ENCODE results near the gene JPT2. TPM values are rescaled to one million over a fixed set of nuclear protein-coding genes. Genes with fewer than 3 reads are reported as not detected.

Gene JPT2
- total and polyA plus RNA-seq, 10 of the 15 experiments (the other 5 are each of a cell fraction or from before 2014, with no cell fraction given) = 11.7 to 78.4 (median 48.4) TPM

GRCh38 chr16:1690810-1691209, 12.7 kb downstream of the JPT2 start (continued):
- TF ChIP-seq EGR1 (IDR thresholded peaks at IDR 0.05; ENCODE audit: borderline replicate concordance in 1 of 2, low read depth in 2 of 2, low read length in 2 of 2) (no peak), HDAC6 (IDR thresholded peaks at IDR 0.05; ENCODE audit: unreplicated experiment) (no peak), CREM (IDR thresholded peaks at IDR 0.05; ENCODE audit: low read depth) (no peak), CHD1 (IDR thresholded peaks at IDR 0.05; ENCODE audit: low read depth, low read length) (no peak), ZNF207 (IDR thresholded peaks at IDR 0.05; ENCODE audit: borderline replicate concordance) (no peak), FOXM1 (IDR thresholded peaks at IDR 0.05; ENCODE audit: low read depth, low read length) (no peak), ZNF24 (IDR thresholded peaks at IDR 0.05) (no peak)

- no peak overlapping the region for H3K4me3 ChIP-seq
- no peak for ATAC-seq
- H4K20me1 ChIP-seq (ENCODE audit: control insufficient read depth, insufficient read depth) = 0 out of 2 replicates have a peak, but pooled peaks cover 2% of the 10 kb centered on the region
- H3K79me2 ChIP-seq (ENCODE audit: control insufficient read depth, insufficient read depth, low read length) = peaks cover 4% of the 10 kb centered on the region
- H3K27ac ChIP-seq (ENCODE audit: control insufficient read depth, insufficient read depth) = no peak overlapping the region
- ChIA-PET RAD21 (ENCODE audit: unreplicated experiment) (no interaction called here), CTCF (no interaction called here), SMC1A (ENCODE audit: uncharacterized antibody, unreplicated experiment) (no interaction called here), POLR2A (no interaction called here)
- no peaks in the 10 kb centered on the region for H3K27me3 ChIP-seq (replicated peaks in 1 of 2; ENCODE audit: control insufficient read depth in 2 of 2, insufficient read depth in 2 of 2, low read length in 1 of 2)
- H3K9ac ChIP-seq (ENCODE audit: control insufficient read depth, insufficient read depth, low read length) = no peak overlapping the region
- H3K9me3 ChIP-seq (replicated peaks; ENCODE audit: control insufficient read depth, insufficient read depth, low read length) = no peaks in the 10 kb centered on the region
- no TSS peak for BruUV-seq (replicated peaks)
- no peaks in the 10 kb centered on the region for H3K4me1 ChIP-seq (ENCODE audit: control insufficient read depth, insufficient read depth, low read length)
- no peak for FAIRE-seq
- no peak overlapping the region for H3K4me2 ChIP-seq (ENCODE audit: control insufficient read depth, insufficient read depth)
- in situ Hi-C loops (cut with MboI) = no loop called here
- peaks cover 23 to 39% of the 10 kb centered on the region in 2 experiments for H3K36me3 ChIP-seq (ENCODE audit: control insufficient read depth in 2 of 2, insufficient read depth in 2 of 2, low read length in 1 of 2)
- intact Hi-C loops (cut with micrococcal nuclease; ENCODE audit: unreplicated experiment) = no loop called here
- no peak overlapping the region for H2AFZ ChIP-seq (ENCODE audit: control insufficient read depth, low read depth, low read length)
- no peak for DNase-seq (ENCODE audit: low read depth, low spot score)
- TF ChIP-seq ATF3 (IDR thresholded peaks at IDR 0.05; ENCODE audit: borderline replicate concordance, extremely low read depth, low read depth, low read length) (no peak), MYC (IDR thresholded peaks at IDR 0.05; ENCODE audit: insufficient read depth, insufficient read length, insufficient replicate concordance, low read length, severe bottlenecking) (no peak), HDGF (IDR thresholded peaks at IDR 0.05) (no peak), RCOR1 (conservative IDR thresholded peaks at IDR 0.05; ENCODE audit: low read depth, low read length) (no peak), POU2F2 (IDR thresholded peaks at IDR 0.05; ENCODE audit: borderline replicate concordance, low read depth, low read length) (no peak), E2F4 (IDR thresholded peaks at IDR 0.05; ENCODE audit: low read depth, low read length) (no peak), CHD1 (IDR thresholded peaks at IDR 0.05; ENCODE audit: low read depth, low read length) (no peak), CHD2 (IDR thresholded peaks at IDR 0.05; ENCODE audit: borderline replicate concordance, low read depth, low read length) (no peak), RAD21 (IDR thresholded peaks at IDR 0.05; ENCODE audit: insufficient read depth, low read depth, low read length) (no peak), RAD51 (IDR thresholded peaks at IDR 0.05) (no peak), SMC3 (IDR thresholded peaks at IDR 0.05; ENCODE audit: borderline replicate concordance, low read length) (no peak), RELB (IDR thresholded peaks at IDR 0.05; ENCODE audit: low read depth) (no peak), EED (IDR thresholded peaks at IDR 0.05; ENCODE audit: low read depth) (no peak), IKZF1 (conservative IDR thresholded peaks at IDR 0.05) (no peak), IRF4 (IDR thresholded peaks at IDR 0.05; ENCODE audit: low read depth, low read length) (no peak), CBFB (IDR thresholded peaks at IDR 0.05; ENCODE audit: low read depth) (no peak)
Measured at GRCh38 chr16:1691276-1691675, 13.2 kb downstream of the JPT2 start.
